Omental fat pad (tissue), 4 donors: ENCODE results near the gene CCDC154. TPM values are rescaled to one million over a fixed set of nuclear protein-coding genes. Genes with fewer than 3 reads are reported as not detected.

Source experiments
- ATAC-seq: fragments of 150-250 bp; one replicate; pipeline ENCODE4 v1.9.1; 2016; ENCODE audit warnings: mild to moderate bottlenecking, moderate library complexity; ENCODE audit not compliant: low FRiP score
- DNase-seq: peaks from one replicate; pipeline ENCODE4 v3.0.0-alpha.2; 2019; ENCODE audit warnings: low spot score
- CTCF ChIP-seq, 3 donors: fragments of 450-650 bp; IDR thresholded peaks; one replicate each; pipeline ENCODE4 v1.5.1; 2016 to 2017; ENCODE audit warnings: antibody characterized with exemption in 3 of 3, mild to moderate bottlenecking in 3 of 3, moderate library complexity in 2 of 3
- total RNA-seq, 4 donors: library from RNA; depleted of rRNA; stranded (reverse); fragments of >200 nt; gene quantifications; one replicate each; pipeline ENCODE4 v1.1.0, GENCODE V29; 2016

Gene CCDC154
- total RNA-seq, 4 donors from 2014 or later = 0.19 to 5.7 (median 0.37) TPM

- DNase-seq (no peak), ATAC-seq (no peak)
- no peak for TF ChIP-seq CTCF (IDR thresholded peaks at IDR 0.05)
These were observed 10.6 kb downstream of the CCDC154 start for GRCh38 chr16:1433756-1434155.

GRCh38 chr16:1433263-1433560 is 11.1 kb downstream of the CCDC154 start:
- DNase-seq (no peak), ATAC-seq (no peak)
- no peak for TF ChIP-seq CTCF (IDR thresholded peaks at IDR 0.05)

GRCh38 chr16:1432388-1433262 is 11.7 kb downstream of the CCDC154 start:
- no peak for TF ChIP-seq CTCF (IDR thresholded peaks at IDR 0.05)
- DNase-seq (no peak), ATAC-seq (no peak)

- DNase-seq (no peak), ATAC-seq (no peak)
These were observed 12.7 kb downstream of the CCDC154 start for GRCh38 chr16:1431497-1432270.

GRCh38 chr16:1430759-1431496 is 13.4 kb downstream of the CCDC154 start, which contains the start of gene PERCC1:
PERCC1 (plus strand) TSS chr16:1431078; CDS start chr16:1432594, 1,516 bp downstream.
- no peak for TF ChIP-seq CTCF (IDR thresholded peaks at IDR 0.05)
- DNase-seq = no peak
- no peak for ATAC-seq

More at GRCh38 chr16:1431497-1432270, 12.7 kb downstream of the CCDC154 start:
- no peak for TF ChIP-seq CTCF (IDR thresholded peaks at IDR 0.05)

GRCh38 chr16:1430214-1430758 is 14.1 kb downstream of the CCDC154 start:
- TF ChIP-seq CTCF (IDR thresholded peaks at IDR 0.05) = no peak
- no peak for ATAC-seq
- no peak for DNase-seq
